Nephron (organoid): ENCODE measurements around the gene PAM.

Experiments used
- H3K27ac Mint-ChIP-seq, 3 experiments: 2 replicates each; pipeline ENCODE4 v1.8.0; 2020; ENCODE audit warnings: mixed read lengths in 3 of 3, mild to moderate bottlenecking in 2 of 3, moderate library complexity in 1 of 3
- H3K27me3 Mint-ChIP-seq: 2 replicates; pipeline ENCODE4 v1.8.0; 2021; ENCODE audit warnings: low read depth, mild to moderate bottlenecking, moderate library complexity, mixed read lengths
- H3K36me3 Mint-ChIP-seq: 2 replicates; pipeline ENCODE4 v1.8.0; 2020; ENCODE audit warnings: low read depth, mixed read lengths
- H3K4me1 Mint-ChIP-seq: 2 replicates; pipeline ENCODE4 v1.8.0; 2020; ENCODE audit warnings: mixed read lengths
- H3K4me3 Mint-ChIP-seq, 3 experiments: 2 replicates each; pipeline ENCODE4 v1.8.0; 2020; ENCODE audit warnings: mild to moderate bottlenecking in 3 of 3, mixed read lengths in 3 of 3, moderate library complexity in 2 of 3
- H3K9me3 Mint-ChIP-seq: 2 replicates; pipeline ENCODE4 v1.8.0; 2020; ENCODE audit warnings: mixed read lengths
- CTCF ChIP-seq, 3 experiments: fragments of 200-600 bp; sonication (generic); IDR thresholded peaks; one replicate each; pipeline ENCODE4 v1.5.0; 2021; ENCODE audit warnings: antibody characterized with exemption in 3 of 3; ENCODE audit not compliant: unreplicated experiment in 3 of 3

The PAM gene

GRCh38 chr5:102755686-102756371, 724 bp downstream of the PAM start:
- peaks cover 17% of the 10 kb centered on the region for H3K4me1 Mint-ChIP-seq
- H3K9me3 Mint-ChIP-seq = no peaks in the 10 kb centered on the region
- H3K4me3 Mint-ChIP-seq = peak overlapping the region; percentile 95 to 99 (median 99)
- TF ChIP-seq CTCF (IDR thresholded peaks at IDR 0.05; ENCODE audit: unreplicated experiment in 3 of 3) = no peak
- H3K36me3 Mint-ChIP-seq = no peaks in the 10 kb centered on the region
- H3K27me3 Mint-ChIP-seq = peaks cover 19% of the 10 kb centered on the region
- H3K27ac Mint-ChIP-seq = peak overlapping the region; percentile 69 to 88 (median 83)

GRCh38 chr5:102758576-102758975, 3.5 kb downstream of the PAM start:
- no peak overlapping the region for H3K27ac Mint-ChIP-seq
- peaks cover 11% of the 10 kb centered on the region for H3K27me3 Mint-ChIP-seq
- H3K4me1 Mint-ChIP-seq = peaks cover 22% of the 10 kb centered on the region
- peak overlapping the region in 1 of 3 experiments; percentile 28 for H3K4me3 Mint-ChIP-seq
- H3K36me3 Mint-ChIP-seq = no peaks in the 10 kb centered on the region
- no peak for TF ChIP-seq CTCF (IDR thresholded peaks at IDR 0.05; ENCODE audit: unreplicated experiment in 3 of 3)
- H3K9me3 Mint-ChIP-seq = no peaks in the 10 kb centered on the region

- no peak for TF ChIP-seq CTCF (IDR thresholded peaks at IDR 0.05; ENCODE audit: unreplicated experiment in 3 of 3)
- no peak overlapping the region for H3K27ac Mint-ChIP-seq
- H3K27me3 Mint-ChIP-seq = peaks cover 4% of the 10 kb centered on the region
- H3K36me3 Mint-ChIP-seq = no peaks in the 10 kb centered on the region
- peaks cover 19% of the 10 kb centered on the region for H3K4me1 Mint-ChIP-seq
- no peaks in the 10 kb centered on the region for H3K9me3 Mint-ChIP-seq
- H3K4me3 Mint-ChIP-seq = no peak overlapping the region
These were observed 4.2 kb downstream of the PAM start for GRCh38 chr5:102759289-102759688.

GRCh38 chr5:102759700-102760099, 4.6 kb downstream of the PAM start:
- Mint-ChIP-seq H3K36me3 (no peaks in the 10 kb centered on the region), H3K27me3 (peaks cover under 1% of the 10 kb centered on the region), H3K4me3 (no peak overlapping the region), H3K9me3 (no peaks in the 10 kb centered on the region), H3K4me1 (peaks cover 16% of the 10 kb centered on the region), H3K27ac (no peak overlapping the region)
- TF ChIP-seq CTCF (IDR thresholded peaks at IDR 0.05; ENCODE audit: unreplicated experiment in 3 of 3) = no peak

GRCh38 chr5:102760815-102761214, 5.7 kb downstream of the PAM start:
- TF ChIP-seq CTCF (IDR thresholded peaks at IDR 0.05; ENCODE audit: unreplicated experiment in 3 of 3) = no peak
- no peaks in the 10 kb centered on the region for H3K36me3 Mint-ChIP-seq
- H3K27me3 Mint-ChIP-seq = no peaks in the 10 kb centered on the region
- no peaks in the 10 kb centered on the region for H3K9me3 Mint-ChIP-seq
- peaks cover 14% of the 10 kb centered on the region for H3K4me1 Mint-ChIP-seq
- no peak overlapping the region for H3K4me3 Mint-ChIP-seq
- H3K27ac Mint-ChIP-seq = peak overlapping the region; percentile 16 to 56 (median 28)

GRCh38 chr5:102762095-102762534, 7.0 kb downstream of the PAM start:
- Mint-ChIP-seq H3K27ac (peak overlapping the region in 1 of 3 experiments; percentile 10), H3K27me3 (no peaks in the 10 kb centered on the region), H3K9me3 (no peaks in the 10 kb centered on the region), H3K4me1 (peaks cover 8% of the 10 kb centered on the region), H3K36me3 (no peaks in the 10 kb centered on the region), H3K4me3 (no peak overlapping the region)
- no peak for TF ChIP-seq CTCF (IDR thresholded peaks at IDR 0.05; ENCODE audit: unreplicated experiment in 3 of 3)
